DND-41 (cell line): Measurements from ENCODE around the gene ARMH2.
"Not testable (repeated sequence)": the region's sequence is repeated elsewhere in the genome, so short reads cannot be mapped to it uniquely, and the experiment has no call there.

Experiments used
- CTCF ChIP-seq: IDR thresholded peaks from 2 replicates; pipeline ENCODE4 v1.5.1; 2012; ENCODE audit warnings: borderline replicate concordance, low read length, moderate library complexity, mild to moderate bottlenecking; ENCODE audit not compliant: poor library complexity, severe bottlenecking; ENCODE audit errors: extremely low read depth
- EZH2 ChIP-seq: IDR thresholded peaks from 3 replicates; pipeline ENCODE4 v1.6.1; 2012; ENCODE audit warnings: borderline replicate concordance, low read depth, mild to moderate bottlenecking, moderate library complexity, low read length, inconsistent platforms; ENCODE audit not compliant: severe bottlenecking

GRCh38 chr6:24754378-24754777, 44.3 kb downstream of the ARMH2 start:
- not testable (repeated sequence) for TF ChIP-seq CTCF, EZH2
